Heart right ventricle (tissue), 16 donors: ENCODE measurements around the gene CCDC74B. TPM values are rescaled to one million over a fixed set of nuclear protein-coding genes. Genes with fewer than 3 reads are reported as not detected.
"Not testable (repeated sequence)": the region's sequence is repeated elsewhere in the genome, so short reads cannot be mapped to it uniquely, and the experiment has no call there.

ENCODE experiments used
- ATAC-seq, 8 donors: fragments of 200-7000 bp; cut with Tn5 transposase; one replicate each; pipeline ENCODE4 v1.9.1; 2020; ENCODE audit warnings: mild to moderate bottlenecking in 8 of 8, moderate library complexity in 8 of 8, moderate number of reproducible peaks in 1 of 8
- DNase-seq, 2 donors: peaks; one replicate each; pipeline ENCODE4 v3.0.0-alpha.2; 2020
- H3K27ac ChIP-seq, 10 donors: fragments of 200-600 bp; sonication (generic) in 2 of 10; one replicate each; pipeline versions ENCODE4 v1.5.0 to v1.8.0; 2020 to 2022; ENCODE audit warnings: mild to moderate bottlenecking in 3 of 10
- H3K27me3 ChIP-seq, 7 donors: fragments of 200-600 bp; one replicate each; pipeline ENCODE4 v1.8.0; 2021 to 2022; ENCODE audit warnings: mild to moderate bottlenecking in 2 of 7
- H3K36me3 ChIP-seq, 9 donors: fragments of 200-600 bp; sonication (generic) in 1 of 9; one replicate each; pipeline versions ENCODE4 v1.5.0 to v1.8.0; 2020 to 2022; ENCODE audit warnings: mild to moderate bottlenecking in 2 of 9
- H3K4me1 ChIP-seq, 9 donors: fragments of 200-600 bp; sonication (generic) in 1 of 9; one replicate each; pipeline versions ENCODE4 v1.5.0 to v1.8.0; 2020 to 2022; ENCODE audit warnings: mild to moderate bottlenecking in 4 of 9
- H3K4me3 ChIP-seq, 10 donors: fragments of 200-600 bp; sonication (generic) in 2 of 10; one replicate each; pipeline versions ENCODE4 v1.5.0 to v1.8.0; 2020 to 2022; ENCODE audit warnings: mild to moderate bottlenecking in 7 of 10, moderate library complexity in 2 of 10
- H3K9me3 ChIP-seq, 11 donors: fragments of 200-600 bp in 10 of 11; sonication (generic) in 2 of 11; one replicate each; pipeline versions ENCODE4 v1.5.0 to v1.8.0; 2013 to 2022; ENCODE audit warnings: mild to moderate bottlenecking in 2 of 11, control low read depth in 1 of 11, moderate library complexity in 1 of 11
- WGBS, 2 donors: extraction: QIAGEN DNeasy Blood & Tissue Kit; methylation state at CpG; one replicate each; pipeline ENCODE4 v1.1.7; 2013; ENCODE audit warnings: inconsistent platforms in 1 of 2; 5-methylcytosine and 5-hydroxymethylcytosine counted together
- intact Hi-C, 10 donors: fragments of 100-400 bp; cut with DNase I; formaldehyde crosslinking; loops; one replicate each; pipeline versions ENCODE4 v1.11.1 to v1.14.2; 2022
- polyA plus RNA-seq, 2 donors: library from polyadenylated mRNA; stranded (reverse); fragments of 200-250 nt; gene quantifications; one replicate each; pipeline ENCODE4 v1.2.3, GENCODE V29; 2013
- total RNA-seq, 10 donors: library from RNA; stranded (reverse); fragmentation: NEBNext Ultra II Directional in 3 of 10; extraction: Animal tissue kit (Norgen Biotek cat#: 25700) in 3 of 10; gene quantifications; one replicate each; pipeline versions ENCODE4 v1.2.1 to v1.2.4, GENCODE V29; 2021 to 2023
- donor health status: Arrhythmogenic right ventricular cardiomyopathy.
- donor health status: ischemic (EF 13 %, LVEDD 7.1; RV severe dilation, severe dysfunction).
- donor health status: healthy with polysubstance abuse.
- donor health status: DM: no; HTN: yes; CAD: no.
- donor health status: DM: no; HTN: no; CAD: no.
- donor health status: ischemic (EF 25% LVEDD 6.9; RV normal size, moderate dysfunction).
- donor health status: ischemic (EF 25% LVEDD 5.7; RV mildly dilated, moderate dysfunction).
- donor health status: healthy.
- donor health status: DM: yes; HTN: yes; CAD: no.
- donor health status: Ischemic cardiomyopathy.
- donor health status: ischemic (EF 35%, LVEDD 5.7; RV mildly dilated, moderate dysfunction).
- donor health status: nonischemic (EF 11% LVEDD 7.7; RV severe dilation, severe dysfunction).
- donor health status: DM: yes; HTN: yes; CAD: no.
- donor health status: PGD.
- donor health status: ischemic (EF 29% LVEDD 5.4; RV normal size, mild dysfunction).
- donor health status: nonischemic (EF 23%, LVEDD 6.1; RV moderate dilation, normal function).

The CCDC74B gene
- total and polyA plus RNA-seq, 12 donors, result 0.25 to 1.4 (median 0.66) TPM; not detected in 1

- H3K4me1 ChIP-seq, H3K36me3 ChIP-seq, H3K27ac ChIP-seq, H3K9me3 ChIP-seq, DNase-seq, intact Hi-C loops, ATAC-seq, H3K4me3 ChIP-seq: not testable (repeated sequence)
- 91 to 92% methylated on average over 16 to 17 of the region's 22 CpGs for WGBS, 2 donors
- H3K27me3 ChIP-seq, result peaks cover 0 to 30% (median 13%) of the 10 kb centered on the region in 7 donors
Observed at GRCh38 chr2:130141645-130142370, 3.1 kb downstream of the CCDC74B start.

- H3K27ac ChIP-seq, H3K4me1 ChIP-seq, H3K4me3 ChIP-seq, H3K9me3 ChIP-seq, ATAC-seq, H3K36me3 ChIP-seq, DNase-seq, intact Hi-C loops: not testable (repeated sequence)
- H3K27me3 ChIP-seq, result peaks cover 0 to 24% (median 13%) of the 10 kb centered on the region in 7 donors
- WGBS, 2 donors, result 91 to 99% methylated on average over 4 of the region's 6 CpGs
Observed at GRCh38 chr2:130141002-130141401, 3.9 kb downstream of the CCDC74B start.

- H3K4me3 ChIP-seq, intact Hi-C loops, ATAC-seq, H3K4me1 ChIP-seq, H3K9me3 ChIP-seq, H3K36me3 ChIP-seq, DNase-seq, H3K27ac ChIP-seq: not testable (repeated sequence)
- peaks cover 0 to 22% (median 11%) of the 10 kb centered on the region in 7 donors for H3K27me3 ChIP-seq
- 83 to 90% methylated on average over 6 to 7 of the region's 7 CpGs for WGBS, 2 donors
Observed at GRCh38 chr2:130140516-130140915, 4.4 kb downstream of the CCDC74B start.

GRCh38 chr2:130139331-130140280 lies 5.3 kb downstream of the CCDC74B start:
- DNase-seq, H3K27ac ChIP-seq, H3K9me3 ChIP-seq, ATAC-seq, H3K4me1 ChIP-seq, H3K4me3 ChIP-seq, intact Hi-C loops, H3K36me3 ChIP-seq: not testable (repeated sequence)
- peaks cover 0 to 20% (median 9%) of the 10 kb centered on the region in 7 donors for H3K27me3 ChIP-seq
- 85 to 89% methylated on average over 26 to 27 of the region's 30 CpGs for WGBS, 2 donors

GRCh38 chr2:130138841-130139251 lies 6.1 kb downstream of the CCDC74B start:
- DNase-seq, result not testable (repeated sequence)
- H3K27me3 ChIP-seq, result peaks cover 0 to 15% (median 6%) of the 10 kb centered on the region in 7 donors
- 68 to 73% methylated on average over 15 of the region's 15 CpGs for WGBS, 2 donors

GRCh38 chr2:130138326-130138725 lies 6.6 kb downstream of the CCDC74B start:
- H3K27ac ChIP-seq, H3K4me1 ChIP-seq, DNase-seq, H3K9me3 ChIP-seq, H3K4me3 ChIP-seq, intact Hi-C loops, H3K36me3 ChIP-seq, ATAC-seq: not testable (repeated sequence)
- H3K27me3 ChIP-seq, result peaks cover 0 to 12% (median 4%) of the 10 kb centered on the region in 7 donors
- WGBS, 2 donors, result 88 to 91% methylated on average over 9 to 10 of the region's 13 CpGs

More at GRCh38 chr2:130138841-130139251, 6.1 kb downstream of the CCDC74B start:
- H3K4me3 ChIP-seq, H3K36me3 ChIP-seq, H3K4me1 ChIP-seq, intact Hi-C loops, H3K27ac ChIP-seq, H3K9me3 ChIP-seq: not testable (repeated sequence)
- ATAC-seq, result peak in 3 of 8 donors; percentile 24 to 46 (median 28)

- H3K4me3 ChIP-seq, intact Hi-C loops, H3K27ac ChIP-seq, DNase-seq, H3K36me3 ChIP-seq, H3K9me3 ChIP-seq, H3K27me3 ChIP-seq, ATAC-seq, H3K4me1 ChIP-seq: not testable (repeated sequence)
- 73 to 79% methylated on average over 4 of the region's 5 CpGs for WGBS, 2 donors
Observed at GRCh38 chr2:130137118-130137517, 7.8 kb downstream of the CCDC74B start.

GRCh38 chr2:130136546-130136945 lies 8.4 kb downstream of the CCDC74B start:
- H3K4me1 ChIP-seq, H3K27ac ChIP-seq, DNase-seq, H3K27me3 ChIP-seq, ATAC-seq, H3K36me3 ChIP-seq, H3K9me3 ChIP-seq, intact Hi-C loops, H3K4me3 ChIP-seq: not testable (repeated sequence)
- 90 to 95% methylated on average over 8 of the region's 10 CpGs for WGBS, 2 donors
